Ammon's horn (tissue), 1 donor: Measurements from ENCODE around the gene PRPF18.
A peak's percentile ranks its signal among the peaks of the same experiment; 100 is the strongest.

ENCODE experiments used
- DNase-seq: peaks from one replicate; pipeline ENCODE4 v3.0.0-alpha.2; 2016; ENCODE audit warnings: low spot score

The PRPF18 gene

DNA sequence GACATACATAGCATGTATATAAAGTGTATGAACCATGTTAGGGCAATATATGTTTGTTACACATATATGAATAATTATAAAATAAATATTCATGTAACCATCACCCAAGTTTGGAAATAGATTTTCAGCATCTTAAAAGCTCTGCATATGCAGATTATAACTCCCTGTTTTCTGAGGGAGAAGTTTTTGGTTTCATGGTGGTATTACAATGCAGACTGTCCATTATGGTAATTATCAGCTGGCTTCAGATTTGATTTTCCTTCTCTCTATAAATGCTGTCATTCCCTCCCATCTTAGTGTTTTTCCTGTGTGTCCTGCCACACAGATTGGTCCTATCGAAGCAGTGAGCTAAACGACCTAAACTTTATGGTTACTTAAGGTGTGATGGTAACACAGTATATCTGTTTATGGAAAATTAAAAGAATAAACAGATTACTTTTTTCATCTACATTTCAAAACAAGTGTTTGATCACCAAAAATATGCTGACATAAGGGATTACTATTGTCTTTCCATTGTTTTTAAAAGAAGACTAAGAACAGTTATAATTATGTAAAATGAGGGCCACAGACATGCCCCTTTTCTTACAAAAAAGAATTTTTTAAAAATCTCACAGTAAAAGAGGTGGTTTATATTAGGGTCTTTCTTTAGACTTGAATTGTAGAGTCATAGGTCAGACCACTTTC, 17.7 kb downstream of the PRPF18 start:
- DNase-seq = no peak

DNA sequence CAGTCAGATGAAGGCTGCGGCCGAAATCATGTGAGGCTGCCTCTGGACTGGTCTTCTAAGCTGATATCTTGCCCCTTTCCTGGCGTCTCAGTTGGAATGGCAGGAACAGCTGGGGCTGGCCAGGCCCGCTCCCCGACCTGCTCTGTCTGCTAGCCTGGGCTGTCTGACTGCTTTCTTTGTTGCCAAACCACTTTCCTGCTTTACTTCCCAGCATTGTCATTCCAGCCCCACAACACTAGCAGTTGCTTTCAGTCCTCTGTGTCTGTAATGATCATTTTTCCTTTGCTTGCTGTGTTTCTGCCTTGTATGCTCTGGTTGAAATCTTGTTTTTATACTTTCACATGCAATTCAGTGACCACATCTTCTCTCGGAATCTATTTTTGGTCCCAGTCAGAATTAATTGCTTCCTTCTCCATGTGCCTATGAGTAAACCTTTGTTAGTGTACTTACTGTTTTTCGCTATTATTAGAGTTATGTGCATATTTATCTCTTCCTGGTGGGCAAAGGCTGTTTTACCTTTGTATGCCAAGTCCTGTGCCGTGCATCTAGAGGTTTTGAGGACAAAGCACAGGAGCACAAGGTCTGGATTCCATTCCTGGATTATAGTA, 21.6 kb downstream of the PRPF18 start:
- DNase-seq = peak; percentile 52

- DNase-seq = no peak
Observed at GRCh38 chr10:13612654-13613373, 26.0 kb downstream of the PRPF18 start.

- DNase-seq = peak; percentile 79
Observed at GRCh38 chr10:13613519-13613918, 26.8 kb downstream of the PRPF18 start.

DNA sequence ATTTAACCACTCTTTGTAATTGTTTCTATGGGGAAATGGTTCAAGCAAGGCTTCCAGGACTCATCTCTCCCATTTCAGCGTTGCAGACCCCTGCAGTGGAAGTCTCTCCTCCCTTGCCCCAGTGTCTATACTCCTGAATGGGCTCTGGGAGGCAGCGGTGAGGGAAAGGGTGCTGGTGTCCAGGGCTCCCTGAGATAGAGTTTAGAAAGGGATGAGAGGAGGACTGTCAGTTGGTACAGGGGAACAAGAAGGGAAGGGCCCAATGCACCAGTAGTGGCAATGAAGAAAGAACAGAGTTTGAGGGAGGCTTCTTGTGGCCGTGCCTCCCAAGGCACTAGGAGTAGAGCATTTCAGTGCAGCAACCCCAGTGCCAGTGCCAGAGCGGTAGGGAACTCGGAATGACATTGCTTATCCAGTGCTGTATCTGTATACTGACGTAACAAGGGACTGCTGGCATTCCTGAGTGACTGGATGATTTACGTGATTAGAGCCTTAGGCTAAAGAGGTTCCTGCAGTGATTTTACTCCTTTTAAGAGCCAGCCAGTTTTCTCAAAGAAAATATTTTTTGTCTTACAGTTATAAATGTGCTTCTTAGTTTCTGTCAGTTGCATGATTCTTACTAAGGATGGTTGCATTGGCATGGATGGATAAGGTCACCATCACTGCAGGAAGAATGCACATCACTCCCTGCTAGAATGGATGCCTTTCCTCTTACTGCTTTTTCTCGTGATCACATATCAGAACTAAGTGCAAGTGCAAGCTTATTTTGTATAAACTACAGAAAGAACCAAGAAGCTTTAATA, 28.0 kb downstream of the PRPF18 start:
- no peak for DNase-seq

DNA sequence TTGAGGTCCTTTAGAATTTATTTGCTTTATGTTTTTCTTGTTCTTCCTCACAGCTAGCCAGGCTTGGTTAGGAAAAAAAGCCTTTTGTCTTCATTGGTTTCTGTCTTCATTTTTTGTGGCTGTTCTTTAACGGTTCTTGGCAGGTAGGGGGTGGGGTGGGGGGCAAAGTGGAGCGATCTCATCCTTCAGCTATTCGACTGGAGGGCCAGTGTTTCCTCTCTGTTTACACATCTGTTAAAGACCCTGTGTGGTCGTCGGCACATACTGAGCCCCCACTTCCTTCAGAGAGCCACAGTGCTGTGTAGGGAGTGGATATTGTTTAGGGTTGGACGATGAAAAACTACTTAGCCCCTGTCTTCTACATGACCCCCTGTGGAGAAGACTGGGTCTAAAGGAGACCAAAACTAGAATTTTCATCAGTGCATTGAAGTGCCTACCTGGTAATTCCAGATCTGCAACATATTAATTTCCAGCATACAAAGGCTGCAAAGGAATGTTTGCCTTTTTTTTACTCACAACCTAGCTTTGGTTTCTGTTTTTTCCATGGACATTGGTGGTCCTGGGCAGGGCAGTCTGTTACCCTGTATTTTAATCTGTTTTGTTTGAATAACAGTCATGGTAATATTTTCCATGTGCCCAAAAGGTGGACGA, 29.0 kb downstream of the PRPF18 start:
- no peak for DNase-seq

- DNase-seq = no peak
Observed at GRCh38 chr10:13617116-13617515, 30.4 kb downstream of the PRPF18 start.

DNA sequence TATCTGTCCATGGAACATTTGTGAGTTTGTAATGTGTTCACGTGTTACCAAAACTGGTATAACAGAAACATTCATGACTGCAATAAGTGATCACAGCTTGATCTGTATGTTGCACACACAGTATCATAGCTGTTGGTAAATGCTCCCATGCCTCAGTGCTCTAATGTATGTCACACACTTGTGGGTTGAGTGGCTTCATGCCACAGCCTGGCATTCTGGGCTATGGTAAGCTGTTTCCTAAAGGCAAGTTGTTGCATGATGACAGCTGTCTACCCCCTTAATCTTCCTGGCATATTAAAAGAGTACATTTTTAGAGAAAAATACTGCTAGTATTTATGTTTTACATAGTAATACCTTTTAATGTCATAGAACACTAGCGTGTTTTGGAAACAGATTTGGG, 35.2 kb downstream of the PRPF18 start:
- DNase-seq = no peak

GRCh38 chr10:13624630-13625029, 37.9 kb downstream of the PRPF18 start:
- DNase-seq = no peak

- DNase-seq = no peak
Observed at GRCh38 chr10:13627459-13628310, 40.9 kb downstream of the PRPF18 start.

- no peak for DNase-seq
Observed at GRCh38 chr10:13628661-13629060, 41.9 kb downstream of the PRPF18 start.

- no peak for DNase-seq
Observed at GRCh38 chr10:13629116-13629515, 42.4 kb downstream of the PRPF18 start.

DNA sequence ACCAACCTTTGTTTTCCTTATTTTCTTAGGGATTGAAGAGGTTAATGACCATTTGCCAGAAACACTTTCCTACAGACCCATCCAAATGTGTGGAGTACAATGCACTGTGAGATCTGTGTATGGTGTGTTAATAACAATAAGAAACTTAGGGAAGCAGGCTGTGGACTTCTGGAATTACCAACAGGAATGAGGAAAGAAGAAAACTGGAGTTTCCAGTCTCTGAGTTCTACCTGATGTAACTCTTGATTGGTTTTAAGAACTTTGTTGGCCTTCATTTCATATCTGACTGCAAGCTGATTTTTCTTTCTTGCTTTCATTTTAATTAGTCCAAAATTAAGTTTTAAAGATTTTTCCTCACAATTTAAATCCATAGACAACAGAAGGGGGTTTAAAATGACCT, 43.5 kb downstream of the PRPF18 start:
- DNase-seq = no peak

DNA sequence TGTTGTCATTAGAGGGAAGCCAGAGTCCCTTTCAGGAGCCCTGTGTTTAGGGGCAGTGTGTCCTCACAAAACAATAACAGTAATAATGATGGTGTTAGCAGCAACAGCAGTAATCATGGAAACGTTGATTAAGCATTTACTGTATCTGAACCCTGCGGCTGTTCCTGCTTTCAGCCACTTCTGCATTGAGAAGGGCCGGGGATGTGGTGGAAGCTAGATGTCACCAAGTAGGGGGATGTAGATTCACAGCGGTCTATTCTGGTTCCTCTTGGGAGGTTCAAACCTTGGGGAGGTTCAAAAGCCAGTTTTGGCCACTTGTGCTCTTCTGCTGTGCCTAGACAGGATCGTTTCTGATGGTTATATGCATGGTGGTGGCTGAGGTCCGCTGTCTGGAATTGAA, 44.8 kb downstream of the PRPF18 start:
- DNase-seq = peak; percentile 66

DNA sequence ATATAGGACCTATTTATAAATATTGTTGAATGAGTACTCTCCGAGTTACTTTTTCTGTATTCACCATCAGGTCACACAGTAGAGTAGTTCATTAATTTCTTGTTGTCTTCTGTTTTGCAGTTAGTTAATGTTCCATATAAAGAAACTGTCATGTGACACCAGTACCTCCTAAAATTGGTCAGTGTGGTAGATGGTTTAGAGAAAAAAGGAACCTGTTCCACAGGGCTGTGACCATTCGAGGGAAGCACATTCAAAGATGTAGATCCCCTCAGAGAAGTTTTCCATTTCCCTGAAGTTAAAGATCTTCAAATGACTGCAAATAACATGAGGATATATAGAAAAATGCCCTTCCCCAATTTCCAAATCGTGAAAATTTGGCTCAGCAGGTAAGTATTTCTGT, 45.7 kb downstream of the PRPF18 start:
- peak; percentile 43 for DNase-seq

- peak; percentile 33 for DNase-seq
Observed at GRCh38 chr10:13632884-13633440, 46.2 kb downstream of the PRPF18 start.

GRCh38 chr10:13633689-13634088, 46.9 kb downstream of the PRPF18 start:
- DNase-seq = peak; percentile 76

- DNase-seq = peak; percentile 60
Observed at GRCh38 chr10:13634207-13634606, 47.4 kb downstream of the PRPF18 start.

DNA sequence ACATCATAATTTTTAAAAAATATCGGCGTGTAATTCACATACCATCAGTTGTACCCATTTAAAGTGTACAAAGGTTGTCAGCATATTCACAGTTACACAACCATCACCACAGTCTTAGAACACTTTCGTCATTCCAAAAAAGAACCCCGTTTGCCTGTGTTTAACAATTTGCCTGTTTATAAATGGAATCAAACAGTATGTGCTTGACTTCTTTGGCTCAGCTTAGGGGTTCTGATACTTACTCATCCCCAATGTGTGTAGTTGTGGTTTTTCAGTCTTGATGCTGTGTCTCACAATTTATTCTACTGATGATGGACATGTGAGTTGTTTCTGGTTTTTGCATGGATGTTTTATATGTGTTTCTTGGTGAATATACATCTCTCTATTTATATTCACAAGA, 50.0 kb downstream of the PRPF18 start:
- DNase-seq = no peak

- DNase-seq = no peak
Observed at GRCh38 chr10:13637303-13637856, 50.6 kb downstream of the PRPF18 start.
